SK-N-SH treated with all-trans-retinoic acid at 6 μM for 48 hours (cell line): ENCODE results near the gene TAPT1.

ENCODE experiments used
- ATAC-seq: fragments of 200-7000 bp; cut with Tn5 transposase; 3 replicates; pipeline ENCODE4 v1.9.1; 2020; ENCODE audit warnings: mild to moderate bottlenecking, moderate library complexity
- ARNTL ChIP-seq: fragments of 450-650 bp; formaldehyde crosslinking; IDR thresholded peaks from 2 replicates; pipeline ENCODE4 v1.5.0; 2020; ENCODE audit warnings: low read depth, mild to moderate bottlenecking, moderate library complexity, borderline replicate concordance
- BACH2 ChIP-seq: fragments of 250-450 bp; sonication (Bioruptor Pico); IDR thresholded peaks from 2 replicates; pipeline ENCODE4 v1.9.0; 2021; ENCODE audit warnings: mild to moderate bottlenecking, borderline replicate concordance
- CSDC2 ChIP-seq: fragments of 250-450 bp; sonication (Bioruptor Pico); IDR thresholded peaks from 2 replicates; pipeline ENCODE4 v1.5.0; 2020; ENCODE audit warnings: mild to moderate bottlenecking, moderate library complexity
- ESRRG ChIP-seq: fragments of 250-450 bp; sonication (Bioruptor Pico); IDR thresholded peaks from 2 replicates; pipeline ENCODE4 v1.6.1; 2021; ENCODE audit warnings: mild to moderate bottlenecking
- GLIS3 ChIP-seq: fragments of 250-450 bp; sonication (Bioruptor Pico); IDR thresholded peaks from 2 replicates; pipeline ENCODE4 v1.5.0; 2020; ENCODE audit warnings: mild to moderate bottlenecking, moderate library complexity
- ISL1 ChIP-seq: fragments of 250-450 bp; sonication (Bioruptor Pico); IDR thresholded peaks from 2 replicates; pipeline ENCODE4 v2.1.2; 2022; ENCODE audit warnings: mild to moderate bottlenecking, moderate library complexity
- PPARA ChIP-seq: fragments of 250-450 bp; sonication (Bioruptor Pico); IDR thresholded peaks from 2 replicates; pipeline ENCODE4 v1.5.0; 2020; ENCODE audit warnings: mild to moderate bottlenecking, borderline replicate concordance
- RARB ChIP-seq: fragments of 250-450 bp; sonication (Bioruptor Pico); IDR thresholded peaks from 2 replicates; pipeline ENCODE4 v1.8.0; 2021; ENCODE audit warnings: mild to moderate bottlenecking, moderate library complexity
- SNAI2 ChIP-seq: fragments of 250-450 bp; sonication (Bioruptor Pico); IDR thresholded peaks from 2 replicates; pipeline ENCODE4 v1.5.0; 2020; ENCODE audit warnings: mild to moderate bottlenecking, moderate library complexity
- TCF4 ChIP-seq: fragments of 250-450 bp; sonication (Bioruptor Pico); IDR thresholded peaks from 2 replicates; pipeline ENCODE4 v1.8.0; 2021; ENCODE audit warnings: mild to moderate bottlenecking, moderate library complexity, borderline replicate concordance
- TOX ChIP-seq: fragments of 250-450 bp; sonication (Bioruptor Pico); IDR thresholded peaks from 2 replicates; pipeline ENCODE4 v1.8.0; 2021; ENCODE audit warnings: mild to moderate bottlenecking, moderate library complexity, borderline replicate concordance
- ZFP3 ChIP-seq: fragments of 250-450 bp; sonication (Bioruptor Pico); IDR thresholded peaks from 2 replicates; pipeline ENCODE4 v1.5.0; 2020; ENCODE audit warnings: mild to moderate bottlenecking, moderate library complexity
- ZFP30 ChIP-seq: fragments of 450-650 bp; formaldehyde crosslinking; IDR thresholded peaks from 2 replicates; pipeline ENCODE4 v1.5.0; 2022; ENCODE audit warnings: mild to moderate bottlenecking, moderate library complexity
- ZNF565 ChIP-seq: fragments of 450-650 bp; formaldehyde crosslinking; conservative IDR thresholded peaks from 2 replicates; pipeline ENCODE4 v1.5.0; 2020; ENCODE audit warnings: low read depth, mild to moderate bottlenecking, moderate library complexity
- ZNF70 ChIP-seq: fragments of 450-650 bp; formaldehyde crosslinking; IDR thresholded peaks from 2 replicates; pipeline ENCODE4 v1.5.0; 2020; ENCODE audit warnings: mild to moderate bottlenecking, moderate library complexity
- ZNF8 ChIP-seq: fragments of 450-650 bp; formaldehyde crosslinking; IDR thresholded peaks from 2 replicates; pipeline ENCODE4 v1.5.0; 2020; ENCODE audit warnings: mild to moderate bottlenecking, moderate library complexity
- TF ChIP-seq, protein P1 (sequence below): fragments of 250-450 bp; sonication (Bioruptor Pico); IDR thresholded peaks from 2 replicates; pipeline ENCODE4 v1.8.0; 2021; ENCODE audit warnings: low read depth, mild to moderate bottlenecking, moderate library complexity, borderline replicate concordance
- TF ChIP-seq, protein P2 (sequence below): fragments of 250-450 bp; sonication (Bioruptor Pico); IDR thresholded peaks from 2 replicates; pipeline ENCODE4 v1.5.1; 2020; ENCODE audit warnings: low read depth, mild to moderate bottlenecking, moderate library complexity
- TF ChIP-seq, protein P3 (sequence below): fragments of 250-450 bp; sonication (Bioruptor Pico); IDR thresholded peaks from 2 replicates; pipeline ENCODE4 v1.5.1; 2021; ENCODE audit warnings: mild to moderate bottlenecking, moderate library complexity
- TF ChIP-seq, protein P4 (sequence below): fragments of 250-450 bp; sonication (Bioruptor Pico); IDR thresholded peaks from 2 replicates; pipeline ENCODE4 v1.8.0; 2020; ENCODE audit warnings: mild to moderate bottlenecking, moderate library complexity, borderline replicate concordance

The TAPT1 gene

DNA sequence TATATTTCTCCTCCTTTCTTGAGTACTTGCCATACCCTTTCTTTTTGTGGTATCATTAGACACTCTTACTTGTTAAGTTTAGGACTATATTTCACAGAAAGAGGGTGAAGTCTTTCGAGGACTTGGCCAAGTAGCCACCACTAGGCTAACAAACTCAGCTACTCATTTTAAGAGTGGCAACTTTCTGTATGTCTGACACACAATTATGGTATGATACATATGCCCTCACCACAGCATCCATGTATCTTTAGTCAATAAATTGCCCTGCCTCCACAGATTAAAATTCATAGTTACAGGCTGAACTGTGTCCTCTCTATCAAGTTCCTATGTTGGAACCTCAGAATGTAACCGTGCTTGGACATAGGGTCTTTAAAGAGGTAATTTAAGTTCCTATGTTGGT, 23.2 kb downstream of the TAPT1 start (continued):
- TF ChIP-seq ZNF70 (CRISPR knock-in tag), result no peak
- no peak for TF ChIP-seq BACH2 (CRISPR knock-in tag)
- no peak for TF ChIP-seq TOX (CRISPR knock-in tag)
- no peak for TF ChIP-seq SNAI2 (CRISPR knock-in tag)
- no peak for TF ChIP-seq ARNTL (CRISPR knock-in tag)
- TF ChIP-seq, protein P1, sequence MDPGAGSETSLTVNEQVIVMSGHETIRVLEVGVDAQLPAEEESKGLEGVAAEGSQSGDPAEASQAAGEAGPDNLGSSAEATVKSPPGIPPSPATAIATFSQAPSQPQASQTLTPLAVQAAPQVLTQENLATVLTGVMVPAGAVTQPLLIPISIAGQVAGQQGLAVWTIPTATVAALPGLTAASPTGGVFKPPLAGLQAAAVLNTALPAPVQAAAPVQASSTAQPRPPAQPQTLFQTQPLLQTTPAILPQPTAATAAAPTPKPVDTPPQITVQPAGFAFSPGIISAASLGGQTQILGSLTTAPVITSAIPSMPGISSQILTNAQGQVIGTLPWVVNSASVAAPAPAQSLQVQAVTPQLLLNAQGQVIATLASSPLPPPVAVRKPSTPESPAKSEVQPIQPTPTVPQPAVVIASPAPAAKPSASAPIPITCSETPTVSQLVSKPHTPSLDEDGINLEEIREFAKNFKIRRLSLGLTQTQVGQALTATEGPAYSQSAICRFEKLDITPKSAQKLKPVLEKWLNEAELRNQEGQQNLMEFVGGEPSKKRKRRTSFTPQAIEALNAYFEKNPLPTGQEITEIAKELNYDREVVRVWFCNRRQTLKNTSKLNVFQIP (CRISPR knock-in tag), result no peak
- TF ChIP-seq, protein P2, sequence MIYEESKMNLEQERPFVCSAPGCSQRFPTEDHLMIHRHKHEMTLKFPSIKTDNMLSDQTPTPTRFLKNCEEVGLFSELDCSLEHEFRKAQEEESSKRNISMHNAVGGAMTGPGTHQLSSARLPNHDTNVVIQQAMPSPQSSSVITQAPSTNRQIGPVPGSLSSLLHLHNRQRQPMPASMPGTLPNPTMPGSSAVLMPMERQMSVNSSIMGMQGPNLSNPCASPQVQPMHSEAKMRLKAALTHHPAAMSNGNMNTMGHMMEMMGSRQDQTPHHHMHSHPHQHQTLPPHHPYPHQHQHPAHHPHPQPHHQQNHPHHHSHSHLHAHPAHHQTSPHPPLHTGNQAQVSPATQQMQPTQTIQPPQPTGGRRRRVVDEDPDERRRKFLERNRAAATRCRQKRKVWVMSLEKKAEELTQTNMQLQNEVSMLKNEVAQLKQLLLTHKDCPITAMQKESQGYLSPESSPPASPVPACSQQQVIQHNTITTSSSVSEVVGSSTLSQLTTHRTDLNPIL (CRISPR knock-in tag), result no peak

DNA sequence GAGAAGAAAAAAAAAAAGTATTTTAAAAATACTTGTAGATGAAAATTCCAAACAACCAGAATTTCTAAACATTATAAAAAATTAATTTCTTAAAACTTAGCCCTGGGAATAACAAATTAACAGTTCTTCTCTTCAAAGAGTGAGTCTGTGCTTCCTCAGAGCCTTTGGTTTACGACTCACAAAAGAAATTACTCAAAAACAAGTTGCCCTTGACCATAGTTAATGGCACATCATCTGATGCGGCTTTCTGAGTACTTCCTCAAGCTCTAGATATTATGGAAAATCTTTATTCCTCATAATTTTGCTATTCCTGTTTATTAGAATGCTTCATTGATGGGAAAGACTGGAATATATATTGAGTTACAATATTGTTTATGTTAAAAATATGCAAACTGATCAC, 23.7 kb downstream of the TAPT1 start:
- ATAC-seq, result no peak
- TF ChIP-seq ZNF8 (CRISPR knock-in tag), result no peak
- TF ChIP-seq, protein P1 (CRISPR knock-in tag), result no peak
- no peak for TF ChIP-seq SNAI2 (CRISPR knock-in tag)
- TF ChIP-seq GLIS3 (CRISPR knock-in tag), result no peak
- no peak for TF ChIP-seq RARB (CRISPR knock-in tag)
- no peak for TF ChIP-seq PPARA (CRISPR knock-in tag)
- TF ChIP-seq ZNF565 (CRISPR knock-in tag), result no peak
- TF ChIP-seq, protein P3, sequence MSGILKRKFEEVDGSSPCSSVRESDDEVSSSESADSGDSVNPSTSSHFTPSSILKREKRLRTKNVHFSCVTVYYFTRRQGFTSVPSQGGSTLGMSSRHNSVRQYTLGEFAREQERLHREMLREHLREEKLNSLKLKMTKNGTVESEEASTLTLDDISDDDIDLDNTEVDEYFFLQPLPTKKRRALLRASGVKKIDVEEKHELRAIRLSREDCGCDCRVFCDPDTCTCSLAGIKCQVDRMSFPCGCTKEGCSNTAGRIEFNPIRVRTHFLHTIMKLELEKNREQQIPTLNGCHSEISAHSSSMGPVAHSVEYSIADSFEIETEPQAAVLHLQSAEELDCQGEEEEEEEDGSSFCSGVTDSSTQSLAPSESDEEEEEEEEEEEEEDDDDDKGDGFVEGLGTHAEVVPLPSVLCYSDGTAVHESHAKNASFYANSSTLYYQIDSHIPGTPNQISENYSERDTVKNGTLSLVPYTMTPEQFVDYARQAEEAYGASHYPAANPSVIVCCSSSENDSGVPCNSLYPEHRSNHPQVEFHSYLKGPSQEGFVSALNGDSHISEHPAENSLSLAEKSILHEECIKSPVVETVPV (CRISPR knock-in tag), result no peak
- TF ChIP-seq ZFP30 (CRISPR knock-in tag), result no peak
- TF ChIP-seq, protein P4, sequence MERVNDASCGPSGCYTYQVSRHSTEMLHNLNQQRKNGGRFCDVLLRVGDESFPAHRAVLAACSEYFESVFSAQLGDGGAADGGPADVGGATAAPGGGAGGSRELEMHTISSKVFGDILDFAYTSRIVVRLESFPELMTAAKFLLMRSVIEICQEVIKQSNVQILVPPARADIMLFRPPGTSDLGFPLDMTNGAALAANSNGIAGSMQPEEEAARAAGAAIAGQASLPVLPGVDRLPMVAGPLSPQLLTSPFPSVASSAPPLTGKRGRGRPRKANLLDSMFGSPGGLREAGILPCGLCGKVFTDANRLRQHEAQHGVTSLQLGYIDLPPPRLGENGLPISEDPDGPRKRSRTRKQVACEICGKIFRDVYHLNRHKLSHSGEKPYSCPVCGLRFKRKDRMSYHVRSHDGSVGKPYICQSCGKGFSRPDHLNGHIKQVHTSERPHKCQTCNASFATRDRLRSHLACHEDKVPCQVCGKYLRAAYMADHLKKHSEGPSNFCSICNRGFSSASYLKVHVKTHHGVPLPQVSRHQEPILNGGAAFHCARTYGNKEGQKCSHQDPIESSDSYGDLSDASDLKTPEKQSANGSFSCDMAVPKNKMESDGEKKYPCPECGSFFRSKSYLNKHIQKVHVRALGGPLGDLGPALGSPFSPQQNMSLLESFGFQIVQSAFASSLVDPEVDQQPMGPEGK (CRISPR knock-in tag), result no peak
- TF ChIP-seq ZNF70 (CRISPR knock-in tag), result no peak
- no peak for TF ChIP-seq TOX (CRISPR knock-in tag)
- TF ChIP-seq, protein P2 (CRISPR knock-in tag), result no peak
- TF ChIP-seq ISL1 (CRISPR knock-in tag), result no peak
- TF ChIP-seq BACH2 (CRISPR knock-in tag), result no peak
- no peak for TF ChIP-seq ARNTL (CRISPR knock-in tag)
- no peak for TF ChIP-seq ZFP3 (CRISPR knock-in tag)
- TF ChIP-seq TCF4 (CRISPR knock-in tag), result no peak
- TF ChIP-seq CSDC2, result no peak
- no peak for TF ChIP-seq ESRRG (CRISPR knock-in tag)

DNA sequence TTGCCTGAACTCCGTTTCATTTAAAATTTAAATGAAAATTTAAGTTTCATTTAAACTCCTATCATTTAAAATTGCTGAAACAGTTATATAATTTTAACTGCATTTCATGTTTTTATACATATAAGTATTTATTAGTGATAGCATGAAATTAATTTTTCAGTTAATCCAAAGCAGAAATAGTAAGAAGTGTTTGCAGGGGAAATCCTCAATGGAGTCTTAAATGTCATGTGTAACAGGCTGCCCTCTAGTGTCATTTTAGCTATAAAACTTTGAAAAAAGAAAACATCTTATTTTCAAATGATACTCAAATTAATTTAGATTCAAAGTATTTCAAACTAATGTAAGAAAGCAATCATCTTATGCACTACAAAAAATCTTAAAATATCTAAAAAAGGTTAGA, 27.2 kb downstream of the TAPT1 start:
- ATAC-seq, result peak; percentile 40; the same call in 2 of the 3 replicates
- TF ChIP-seq, protein P2 (CRISPR knock-in tag), result no peak
- no peak for TF ChIP-seq ESRRG (CRISPR knock-in tag)
- TF ChIP-seq TOX (CRISPR knock-in tag), result no peak
- TF ChIP-seq ISL1 (CRISPR knock-in tag), result no peak
- TF ChIP-seq ZNF565 (CRISPR knock-in tag), result no peak
- TF ChIP-seq, protein P1 (CRISPR knock-in tag), result no peak
- TF ChIP-seq, protein P4 (CRISPR knock-in tag), result no peak
- no peak for TF ChIP-seq BACH2 (CRISPR knock-in tag)
- TF ChIP-seq ZNF70 (CRISPR knock-in tag), result no peak
